Testis (tissue), 3 donors: ENCODE data around the gene ENDOU. TPM values are rescaled to one million over a fixed set of nuclear protein-coding genes. Genes with fewer than 3 reads are reported as not detected.
A peak's percentile ranks its signal among the peaks of the same experiment; 100 is the strongest.
"Not testable (repeated sequence)": the region's sequence is repeated elsewhere in the genome, so short reads cannot be mapped to it uniquely, and the experiment has no call there.

Experiments
- DNase-seq: peaks from one replicate; pipeline ENCODE4 v3.0.0-alpha.2; 2019
- H3K27ac ChIP-seq, 2 donors: fragments of 200-600 bp; sonication (generic); one replicate each; pipeline ENCODE4 v1.5.1; 2019
- H3K27me3 ChIP-seq: fragments of 200-600 bp; sonication (generic); one replicate; pipeline ENCODE4 v1.5.1; 2019
- H3K36me3 ChIP-seq: fragments of 200-600 bp; sonication (generic); one replicate; pipeline ENCODE4 v1.5.1; 2017; ENCODE audit warnings: low read depth; ENCODE audit errors: missing control alignments
- H3K4me1 ChIP-seq: fragments of 200-600 bp; sonication (generic); one replicate; pipeline ENCODE4 v1.5.1; 2019
- H3K4me3 ChIP-seq, 2 donors: fragments of 200-600 bp; sonication (generic); one replicate each; pipeline ENCODE4 v1.5.1; 2017 to 2019
- H3K9me3 ChIP-seq: fragments of 200-600 bp; sonication (generic); one replicate; pipeline ENCODE4 v1.5.1; 2017
- CTCF ChIP-seq, 3 experiments: fragments of 450-650 bp in 2 of 3; fragments of 200-600 bp in 1 of 3; sonication (generic) in 1 of 3; IDR thresholded peaks; one replicate each; pipeline ENCODE4 v1.5.1; 2016 to 2019; ENCODE audit warnings: antibody characterized with exemption in 3 of 3, mild to moderate bottlenecking in 2 of 3, moderate library complexity in 1 of 3
- POLR2A ChIP-seq: fragments of 450-650 bp; IDR thresholded peaks from one replicate; pipeline ENCODE4 v1.6.1; 2017; ENCODE audit warnings: antibody characterized with exemption, mild to moderate bottlenecking, moderate library complexity
- WGBS, 2 donors: methylation state at CpG; one replicate each; pipeline ENCODE4 v1.1.5; 2018; 5-methylcytosine and 5-hydroxymethylcytosine counted together
- intact Hi-C: fragments of 100-400 bp; cut with DNase I; formaldehyde crosslinking; loops from one replicate; pipeline ENCODE4 v1.15.1; 2023; ENCODE audit warnings: low total_unique reads
- polyA plus RNA-seq: library from polyadenylated mRNA; stranded (reverse); fragments of 350-450 nt; fragmentation: Illumina TruSeq; extraction: RNeasy Lipid Tissue Mini Kit (QIAGEN cat#74804); gene quantifications from one replicate; pipeline ENCODE4 v1.2.3, GENCODE V29; 2014; ENCODE audit warnings: low read depth, low replicate concordance; ENCODE audit not compliant: insufficient read depth
- total RNA-seq, 2 donors: library from RNA; depleted of rRNA; stranded (reverse); fragments of >200 nt; gene quantifications; one replicate each; pipeline ENCODE4 v1.2.3, GENCODE V29; 2016

ENDOU gene
- total and polyA plus RNA-seq, 3 donors from 2014 or later = 0.16 to 0.43 (median 0.21) TPM

- intact Hi-C loops = no loop called here
- no peaks in the 10 kb centered on the region for H3K36me3 ChIP-seq
- no peaks in the 10 kb centered on the region for H3K9me3 ChIP-seq
- no peak overlapping the region for H3K27ac ChIP-seq
- no peak overlapping the region for H3K4me3 ChIP-seq
- TF ChIP-seq POLR2A = no peak
- TF ChIP-seq CTCF (IDR thresholded peaks at IDR 0.05) = no peak
- DNase-seq = no peak
- no peaks in the 10 kb centered on the region for H3K27me3 ChIP-seq
- no peaks in the 10 kb centered on the region for H3K4me1 ChIP-seq
- 60 to 78% methylated on average over 3 of the region's 3 CpGs for WGBS, 2 donors
Observed at GRCh38 chr12:47687636-47688035, 37.7 kb downstream of the ENDOU start.

- no peaks in the 10 kb centered on the region for H3K36me3 ChIP-seq
- H3K27ac ChIP-seq = no peak overlapping the region
- no peaks in the 10 kb centered on the region for H3K27me3 ChIP-seq
- H3K4me1 ChIP-seq = no peaks in the 10 kb centered on the region
- peak; percentile 29 for DNase-seq
- H3K4me3 ChIP-seq = no peak overlapping the region
- 63 to 78% methylated on average over 4 of the region's 4 CpGs for WGBS, 2 donors
- intact Hi-C loops = no loop called here
- TF ChIP-seq POLR2A (no peak), CTCF (IDR thresholded peaks at IDR 0.05) (peak; percentile 30 to 57 (median 41))
- H3K9me3 ChIP-seq = no peaks in the 10 kb centered on the region
Observed at GRCh38 chr12:47686645-47687240, 38.5 kb downstream of the ENDOU start.

GRCh38 chr12:47679785-47680184 lies 45.5 kb downstream of the ENDOU start:
- TF ChIP-seq CTCF (IDR thresholded peaks at IDR 0.05) (no peak), POLR2A (no peak)
- Histone ChIP-seq H3K9me3 (no peaks in the 10 kb centered on the region), H3K27ac (no peak overlapping the region), H3K36me3 (no peaks in the 10 kb centered on the region), H3K27me3 (no peaks in the 10 kb centered on the region), H3K4me3 (no peak overlapping the region), H3K4me1 (no peaks in the 10 kb centered on the region)
- intact Hi-C loops = no loop called here
- DNase-seq = no peak
- WGBS, 2 donors = 96 to 97% methylated on average over 2 of the region's 2 CpGs

GRCh38 chr12:47672068-47672467 lies 53.2 kb downstream of the ENDOU start:
- intact Hi-C loops = no loop called here
- Histone ChIP-seq H3K4me1 (no peaks in the 10 kb centered on the region), H3K36me3 (no peaks in the 10 kb centered on the region), H3K27me3 (no peaks in the 10 kb centered on the region), H3K4me3 (no peak overlapping the region), H3K27ac (no peak overlapping the region), H3K9me3 (no peaks in the 10 kb centered on the region)
- WGBS, 2 donors = 80 to 92% methylated on average over 2 of the region's 2 CpGs
- DNase-seq = no peak
- TF ChIP-seq CTCF (IDR thresholded peaks at IDR 0.05) (no peak), POLR2A (no peak)

GRCh38 chr12:47667935-47668334 lies 57.4 kb downstream of the ENDOU start:
- H3K9me3 ChIP-seq, H3K27ac ChIP-seq, H3K27me3 ChIP-seq, DNase-seq, H3K4me3 ChIP-seq, intact Hi-C loops, H3K4me1 ChIP-seq, H3K36me3 ChIP-seq: not testable (repeated sequence)
- WGBS, 2 donors = 90 to 97% methylated on average over 6 of the region's 6 CpGs

Other genes with a start within 250 kb of the ENDOU start
- 10 to 100 TPM; 25.0 to 32.3 TPM for gene RPAP3, start 19.5 kb downstream of the ENDOU start, total RNA-seq
- gene RPAP3, start 19.5 kb downstream of the ENDOU start, polyA plus RNA-seq = 12.7 TPM
- 10 to 100 TPM; 24.6 to 30.2 TPM for gene RAPGEF3, start 33.4 kb upstream of the ENDOU start, total RNA-seq
- gene RAPGEF3, start 33.4 kb upstream of the ENDOU start, polyA plus RNA-seq = 13.9 TPM
- gene SLC48A1, start 47.7 kb upstream of the ENDOU start, total RNA-seq = 10 to 100 TPM; 25.5 to 32.0 TPM
- 21.0 TPM for gene SLC48A1, start 47.7 kb upstream of the ENDOU start, polyA plus RNA-seq
- gene HDAC7, start 94.4 kb upstream of the ENDOU start, total RNA-seq = 10 to 100 TPM; 39.9 to 70.0 TPM
- 28.2 TPM for gene HDAC7, start 94.4 kb upstream of the ENDOU start, polyA plus RNA-seq
- gene VDR, start 179.5 kb upstream of the ENDOU start, total RNA-seq = 1 to 10 TPM; 1.4 to 2.9 TPM
- 3.7 TPM for gene VDR, start 179.5 kb upstream of the ENDOU start, polyA plus RNA-seq
- gene TMEM106C, start 238.1 kb upstream of the ENDOU start, total RNA-seq = 10 to 100 TPM; 63.5 to 91.1 TPM
- gene TMEM106C, start 238.1 kb upstream of the ENDOU start, polyA plus RNA-seq = 132 TPM